ENCODE measurements around the gene EOGT.
A peak's percentile ranks its signal among the peaks of the same experiment; 100 is the strongest.

The EOGT gene

DNA sequence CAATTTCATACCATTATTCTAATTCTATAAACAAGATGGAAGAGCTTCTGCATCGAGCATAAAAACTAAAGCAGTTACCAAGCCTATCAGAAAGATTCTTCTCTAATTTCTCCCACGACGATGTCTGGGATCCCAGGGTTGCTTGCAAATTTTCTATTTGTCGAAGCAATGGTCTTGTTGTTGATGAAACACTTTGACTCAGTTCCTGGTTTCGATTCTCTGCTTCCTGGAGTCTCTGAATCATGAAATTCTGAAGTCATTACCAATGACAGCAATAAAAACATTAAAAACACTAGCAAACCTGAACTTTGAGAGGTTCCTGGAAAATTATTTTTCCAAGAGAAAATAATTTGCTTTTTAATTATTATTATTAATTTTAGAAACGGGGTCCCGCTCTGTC is 20.0 kb upstream of the EOGT start:
- Histone ChIP-seq H3K79me2 (ENCODE audit: insufficient read depth, low read depth) (no peaks in the 10 kb centered on the region), H3K27me3 (ENCODE audit: insufficient read depth, low read depth) (no peaks in the 10 kb centered on the region), H3K4me1 (ENCODE audit: low read depth, poor library complexity, severe bottlenecking) (peaks cover 26% of the 10 kb centered on the region), H4K20me1 (ENCODE audit: insufficient read depth) (no peaks in the 10 kb centered on the region), H3K27ac (no peak overlapping the region), H3K4me2 (no peak overlapping the region), H3K36me3 (ENCODE audit: insufficient read depth) (no peaks in the 10 kb centered on the region), H3K4me3 (IDR thresholded peaks at IDR 0.05; ENCODE audit: insufficient read depth, low read depth, low read length) (no peak overlapping the region), H3K9ac (no peak overlapping the region), H2AFZ (ENCODE audit: low read depth) (no peak overlapping the region)
- TF ChIP-seq, protein P1, sequence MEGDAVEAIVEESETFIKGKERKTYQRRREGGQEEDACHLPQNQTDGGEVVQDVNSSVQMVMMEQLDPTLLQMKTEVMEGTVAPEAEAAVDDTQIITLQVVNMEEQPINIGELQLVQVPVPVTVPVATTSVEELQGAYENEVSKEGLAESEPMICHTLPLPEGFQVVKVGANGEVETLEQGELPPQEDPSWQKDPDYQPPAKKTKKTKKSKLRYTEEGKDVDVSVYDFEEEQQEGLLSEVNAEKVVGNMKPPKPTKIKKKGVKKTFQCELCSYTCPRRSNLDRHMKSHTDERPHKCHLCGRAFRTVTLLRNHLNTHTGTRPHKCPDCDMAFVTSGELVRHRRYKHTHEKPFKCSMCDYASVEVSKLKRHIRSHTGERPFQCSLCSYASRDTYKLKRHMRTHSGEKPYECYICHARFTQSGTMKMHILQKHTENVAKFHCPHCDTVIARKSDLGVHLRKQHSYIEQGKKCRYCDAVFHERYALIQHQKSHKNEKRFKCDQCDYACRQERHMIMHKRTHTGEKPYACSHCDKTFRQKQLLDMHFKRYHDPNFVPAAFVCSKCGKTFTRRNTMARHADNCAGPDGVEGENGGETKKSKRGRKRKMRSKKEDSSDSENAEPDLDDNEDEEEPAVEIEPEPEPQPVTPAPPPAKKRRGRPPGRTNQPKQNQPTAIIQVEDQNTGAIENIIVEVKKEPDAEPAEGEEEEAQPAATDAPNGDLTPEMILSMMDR (conservative IDR thresholded peaks at IDR 0.05; ENCODE audit: low read depth, low read length), result no peak

DNA sequence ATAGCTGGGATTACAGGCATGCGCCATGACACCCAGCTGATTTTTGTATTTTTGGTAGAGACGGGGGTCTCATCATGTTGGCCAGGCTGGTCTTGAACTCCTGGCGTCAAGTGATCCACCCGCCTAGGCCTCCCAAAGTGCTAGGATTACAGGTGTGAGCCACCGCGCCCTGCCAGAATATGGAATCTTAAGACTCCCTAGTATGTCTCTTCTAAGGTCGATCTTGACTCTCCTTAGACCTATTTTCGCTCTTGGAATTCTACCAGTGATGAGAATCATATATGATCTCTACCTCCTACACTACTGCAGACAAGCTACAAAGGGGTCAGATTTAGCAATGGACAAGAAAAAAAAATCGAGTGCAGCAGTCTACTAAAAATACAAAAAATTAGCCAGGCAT is 19.3 kb upstream of the EOGT start:
- H3K9ac ChIP-seq, result no peak overlapping the region
- peaks cover 30% of the 10 kb centered on the region for H3K4me1 ChIP-seq (ENCODE audit: low read depth, poor library complexity, severe bottlenecking)
- TF ChIP-seq, protein P1 (conservative IDR thresholded peaks at IDR 0.05; ENCODE audit: low read depth, low read length), result no peak
- H4K20me1 ChIP-seq (ENCODE audit: insufficient read depth), result no peaks in the 10 kb centered on the region
- H3K4me2 ChIP-seq, result no peak overlapping the region
- no peak overlapping the region for H3K4me3 ChIP-seq (IDR thresholded peaks at IDR 0.05; ENCODE audit: insufficient read depth, low read depth, low read length)
- H3K27ac ChIP-seq, result no peak overlapping the region
- no peaks in the 10 kb centered on the region for H3K36me3 ChIP-seq (ENCODE audit: insufficient read depth)
- no peaks in the 10 kb centered on the region for H3K27me3 ChIP-seq (ENCODE audit: insufficient read depth, low read depth)
- no peaks in the 10 kb centered on the region for H3K79me2 ChIP-seq (ENCODE audit: insufficient read depth, low read depth)
- no peak overlapping the region for H2AFZ ChIP-seq (ENCODE audit: low read depth)

DNA sequence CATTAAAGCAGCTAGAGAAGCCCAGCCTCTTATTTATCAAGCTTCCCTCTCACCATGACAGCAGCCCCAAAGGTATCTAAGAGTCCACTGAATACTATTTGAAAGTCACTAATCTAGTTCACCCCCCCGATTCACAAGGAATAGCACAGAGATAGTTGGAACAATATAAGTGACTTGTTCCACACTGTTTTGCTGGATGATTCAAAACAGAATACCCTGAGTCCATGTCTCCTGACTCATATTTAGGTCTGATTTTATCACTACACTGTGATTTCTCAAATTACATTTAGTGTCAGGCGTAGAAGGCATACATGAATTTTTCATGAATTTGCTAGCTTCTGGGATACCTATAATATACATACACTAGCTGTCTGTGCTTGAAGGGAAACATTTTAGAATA is 18.7 kb upstream of the EOGT start:
- TF ChIP-seq, protein P1 (conservative IDR thresholded peaks at IDR 0.05; ENCODE audit: low read depth, low read length), result no peak
- no peak overlapping the region for H3K4me3 ChIP-seq (IDR thresholded peaks at IDR 0.05; ENCODE audit: insufficient read depth, low read depth, low read length)
- peaks cover 30% of the 10 kb centered on the region for H3K4me1 ChIP-seq (ENCODE audit: low read depth, poor library complexity, severe bottlenecking)
- no peaks in the 10 kb centered on the region for H4K20me1 ChIP-seq (ENCODE audit: insufficient read depth)
- no peaks in the 10 kb centered on the region for H3K36me3 ChIP-seq (ENCODE audit: insufficient read depth)
- H2AFZ ChIP-seq (ENCODE audit: low read depth), result no peak overlapping the region
- H3K27me3 ChIP-seq (ENCODE audit: insufficient read depth, low read depth), result no peaks in the 10 kb centered on the region
- no peak overlapping the region for H3K9ac ChIP-seq
- H3K4me2 ChIP-seq, result peak overlapping the region; percentile 34; the same call in 1 of the 2 replicates
- H3K79me2 ChIP-seq (ENCODE audit: insufficient read depth, low read depth), result no peaks in the 10 kb centered on the region
- peak overlapping the region; percentile 7; the same call in 1 of the 2 replicates for H3K27ac ChIP-seq

DNA sequence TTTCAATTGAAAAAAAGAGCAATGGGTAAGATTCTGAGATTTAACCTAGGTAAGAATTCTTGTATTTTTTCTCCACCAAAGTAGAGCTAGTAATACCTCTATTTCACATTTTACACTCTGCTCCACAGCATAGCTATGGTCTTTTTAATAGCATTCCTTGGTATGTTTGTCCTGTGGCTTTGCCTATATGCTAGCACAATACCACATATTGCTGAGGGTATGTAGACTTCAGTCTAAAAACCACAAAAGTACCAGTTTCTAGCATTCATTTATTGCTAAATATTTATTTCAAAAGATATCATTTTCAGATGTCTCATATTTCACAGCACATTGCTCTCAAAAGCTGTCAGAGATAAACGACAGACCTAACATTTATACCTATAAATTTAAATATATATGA is 18.2 kb upstream of the EOGT start:
- Histone ChIP-seq H3K79me2 (ENCODE audit: insufficient read depth, low read depth) (no peaks in the 10 kb centered on the region), H3K27ac (peak overlapping the region; percentile 7; the same call in 1 of the 2 replicates), H3K9ac (no peak overlapping the region), H4K20me1 (ENCODE audit: insufficient read depth) (no peaks in the 10 kb centered on the region), H3K4me3 (IDR thresholded peaks at IDR 0.05; ENCODE audit: insufficient read depth, low read depth, low read length) (no peak overlapping the region), H3K27me3 (ENCODE audit: insufficient read depth, low read depth) (no peaks in the 10 kb centered on the region), H2AFZ (ENCODE audit: low read depth) (no peak overlapping the region), H3K4me1 (ENCODE audit: low read depth, poor library complexity, severe bottlenecking) (peaks cover 30% of the 10 kb centered on the region), H3K4me2 (peak overlapping the region; percentile 34), H3K36me3 (ENCODE audit: insufficient read depth) (no peaks in the 10 kb centered on the region)
- TF ChIP-seq, protein P1 (conservative IDR thresholded peaks at IDR 0.05; ENCODE audit: low read depth, low read length), result no peak

Data from KMS-11 (cell line).